ENCODE results near the gene PLPP7. TPM values are rescaled to one million over a fixed set of nuclear protein-coding genes. Genes with fewer than 3 reads are reported as not detected.

Gene PLPP7
- polyA plus RNA-seq, 3 donors, result 1.5 to 5.6 (median 5.6) TPM

GRCh38 chr9:131278702-131279111 is 10.8 kb upstream of the PLPP7 start:
- no peak overlapping the region for H3K27ac ChIP-seq (ENCODE audit: low read depth, low read length)
- WGBS, 3 donors, result 46 to 56% (median 52%) methylated on average over 10 of the region's 10 CpGs

GRCh38 chr9:131279196-131279862 is 10.2 kb upstream of the PLPP7 start:
- no peak overlapping the region for H3K27ac ChIP-seq (ENCODE audit: low read depth, low read length)
- WGBS, 3 donors, result 69 to 83% (median 78%) methylated on average over 8 to 11 of the region's 11 CpGs

GRCh38 chr9:131279863-131280570 is 9.5 kb upstream of the PLPP7 start:
- no peak overlapping the region for H3K27ac ChIP-seq (ENCODE audit: low read depth, low read length)
- WGBS, 3 donors, result 48 to 77% (median 50%) methylated on average over 16 to 19 of the region's 19 CpGs

- no peak overlapping the region for H3K27ac ChIP-seq (ENCODE audit: low read depth, low read length)
- 54 to 88% (median 82%) methylated on average over 3 of the region's 3 CpGs for WGBS, 3 donors
Observed at GRCh38 chr9:131280660-131281059, 8.9 kb upstream of the PLPP7 start.

GRCh38 chr9:131281119-131281965 is 8.2 kb upstream of the PLPP7 start:
- WGBS, 3 donors, result 80 to 90% (median 85%) methylated on average over 17 of the region's 17 CpGs
- H3K27ac ChIP-seq (ENCODE audit: low read depth, low read length), result no peak overlapping the region

DNA sequence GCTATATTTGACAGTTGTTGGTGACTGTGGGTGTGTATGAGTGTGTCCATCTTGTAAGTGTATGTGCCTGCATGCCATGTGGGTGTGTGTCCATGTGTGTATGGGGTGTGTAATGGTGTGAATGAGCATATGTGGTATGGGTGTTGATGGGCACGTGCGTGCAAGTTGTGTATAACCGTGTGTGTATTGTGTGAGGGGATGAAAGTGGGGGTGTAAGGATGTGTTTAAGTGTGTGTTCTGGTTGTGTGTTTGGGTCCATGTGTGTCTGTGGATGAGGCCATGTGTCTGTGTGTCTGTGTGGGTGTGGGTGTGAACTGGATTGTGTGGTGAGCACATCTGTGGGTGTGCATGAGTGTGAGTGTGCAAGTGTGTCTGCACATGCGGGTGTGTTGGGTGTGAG is 7.3 kb upstream of the PLPP7 start:
- H3K27ac ChIP-seq (ENCODE audit: low read depth, low read length), result no peak overlapping the region
- 74 to 76% (median 75%) methylated on average over 4 of the region's 4 CpGs for WGBS, 3 donors

GRCh38 chr9:131282688-131283422 is 6.7 kb upstream of the PLPP7 start:
- whole genome bisulfite sequencing, 3 donors, result 3 to 6% (median 6%) methylated on average over 38 to 61 of the region's 61 CpGs
- no peak overlapping the region for H3K27ac ChIP-seq (ENCODE audit: low read depth, low read length)

DNA sequence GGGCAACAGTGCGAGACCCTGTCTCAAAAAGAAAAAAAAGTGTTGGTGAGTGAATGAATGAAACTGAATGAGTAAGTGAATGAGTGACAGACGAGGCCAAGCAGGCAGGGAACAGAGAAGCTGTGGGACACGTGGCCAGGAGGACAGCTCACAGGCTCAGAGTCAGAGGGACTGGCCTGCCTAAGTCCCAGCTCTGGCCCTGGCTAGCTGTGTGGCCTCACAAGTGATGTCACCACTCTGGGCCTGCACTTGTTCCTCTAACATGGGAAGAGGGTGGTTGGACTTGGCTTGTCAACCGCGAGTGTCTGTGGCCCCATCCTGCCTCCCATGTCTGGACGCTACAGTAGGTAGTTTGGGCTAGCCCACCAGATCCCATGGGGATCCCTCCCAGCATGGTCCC is 4.7 kb upstream of the PLPP7 start:
- 89 to 95% (median 92%) methylated on average over 6 of the region's 6 CpGs for WGBS, 3 donors
- no peak overlapping the region for H3K27ac ChIP-seq (ENCODE audit: low read depth, low read length)

DNA sequence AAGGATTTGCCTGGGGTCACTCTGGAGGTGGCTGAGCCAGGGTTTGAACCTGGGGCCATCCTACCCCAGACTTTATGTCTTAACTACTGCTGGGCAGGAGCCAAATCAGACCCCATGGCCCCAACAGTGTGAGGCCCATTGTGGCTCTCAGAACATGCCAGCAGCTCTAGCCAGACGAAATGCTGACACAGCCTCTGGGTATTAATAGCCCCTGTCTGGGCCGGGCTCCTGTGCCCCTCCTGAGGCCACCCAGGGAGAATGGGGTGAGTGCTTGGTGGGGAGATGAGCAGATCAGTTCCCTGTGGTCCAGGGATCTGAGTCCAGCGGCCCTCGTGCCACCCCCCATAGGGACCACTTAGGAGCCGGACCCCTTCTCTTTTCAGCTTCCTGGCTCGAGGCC is 2.2 kb upstream of the PLPP7 start:
- WGBS, 3 donors, result 88 to 94% (median 89%) methylated on average over 6 of the region's 6 CpGs
- no peak overlapping the region for H3K27ac ChIP-seq (ENCODE audit: low read depth, low read length)

DNA sequence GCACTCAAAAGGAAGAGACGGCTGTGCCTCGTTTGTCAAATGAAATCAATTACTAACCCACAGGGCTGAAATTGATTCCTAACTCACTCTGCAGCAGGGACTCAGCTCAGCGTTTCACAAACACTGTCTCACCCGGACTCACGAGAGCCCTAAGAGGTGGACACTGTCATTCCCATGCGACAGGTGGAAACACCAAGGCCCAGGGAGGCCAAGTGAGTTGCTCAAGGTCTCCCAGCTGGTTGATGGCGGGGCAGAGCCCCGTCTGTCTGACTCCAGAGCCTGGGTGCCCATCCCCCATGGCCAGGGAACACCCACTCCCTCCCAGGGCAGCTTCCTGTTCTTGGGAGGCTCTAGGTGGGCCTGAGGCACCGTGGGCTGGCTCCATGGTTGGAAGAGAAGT is 1.3 kb upstream of the PLPP7 start:
- 69 to 83% (median 78%) methylated on average over 9 of the region's 9 CpGs for WGBS, 3 donors
- no peak overlapping the region for H3K27ac ChIP-seq (ENCODE audit: low read depth, low read length)

DNA sequence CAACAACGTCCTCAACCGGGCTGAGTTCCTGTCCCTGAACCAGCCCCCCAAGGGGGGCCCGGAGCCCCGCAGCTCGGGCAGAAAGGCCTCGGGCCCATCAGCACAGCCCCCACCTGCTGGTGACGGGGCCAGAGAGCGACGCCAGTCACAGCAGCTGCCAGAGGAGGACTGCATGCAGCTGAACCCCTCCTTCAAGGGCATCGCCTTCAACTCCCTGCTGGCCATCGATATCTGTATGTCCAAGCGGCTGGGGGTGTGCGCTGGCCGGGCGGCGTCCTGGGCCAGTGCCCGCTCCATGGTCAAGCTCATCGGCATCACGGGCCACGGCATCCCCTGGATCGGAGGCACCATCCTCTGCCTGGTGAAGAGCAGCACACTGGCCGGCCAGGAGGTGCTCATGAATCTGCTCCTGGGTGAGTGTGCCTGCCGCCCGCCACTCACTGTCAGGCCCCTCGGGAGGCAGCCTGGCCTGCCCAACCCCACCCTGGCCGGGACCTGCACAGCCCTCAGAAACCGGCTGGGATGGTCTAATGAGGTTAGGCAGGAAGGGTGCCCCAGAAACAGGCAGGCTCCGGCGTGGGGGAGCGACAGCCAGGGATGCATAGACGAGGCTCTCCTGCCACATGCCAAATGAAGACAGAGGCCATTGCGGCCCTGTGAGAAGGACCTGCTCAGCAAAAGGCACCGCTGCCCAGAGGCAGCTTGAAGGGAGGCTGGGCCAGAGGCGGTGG is 678 bp downstream of the PLPP7 start:
- H3K27ac ChIP-seq (ENCODE audit: low read depth, low read length), result no peak overlapping the region
- WGBS, 3 donors, result 61 to 78% (median 70%) methylated on average over 34 of the region's 34 CpGs

DNA sequence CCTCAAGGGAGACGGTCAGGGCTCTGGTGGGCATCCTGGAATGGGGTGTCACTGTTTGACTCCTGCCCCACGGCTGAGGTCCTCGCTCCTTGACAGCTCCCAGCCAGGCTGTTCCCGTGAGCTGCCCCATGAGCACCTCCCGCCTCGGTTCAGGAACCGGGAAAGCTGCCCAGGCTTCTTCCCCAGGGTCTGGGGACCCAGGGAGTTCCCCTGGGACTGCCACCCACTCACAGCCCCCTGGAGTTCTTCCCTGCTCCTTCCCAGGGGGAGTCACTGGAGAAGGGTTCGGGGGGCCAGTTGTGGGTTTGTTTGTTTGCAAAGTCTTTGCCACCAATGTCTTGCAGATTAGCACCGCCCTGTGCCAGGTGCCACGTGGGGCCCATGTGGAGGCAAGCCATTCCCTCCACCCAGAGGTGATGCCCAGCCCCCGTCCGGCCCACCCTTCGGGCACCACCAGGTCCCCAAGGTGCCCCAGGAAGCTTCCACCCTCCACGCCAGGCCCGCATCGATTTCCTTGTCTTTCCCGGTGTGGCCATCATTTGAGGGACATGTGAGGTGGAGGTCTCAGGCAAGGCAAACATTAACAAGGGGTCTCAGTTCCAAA is 1.3 kb downstream of the PLPP7 start:
- H3K27ac ChIP-seq (ENCODE audit: low read depth, low read length), result no peak overlapping the region
- WGBS, 3 donors, result 74 to 88% (median 85%) methylated on average over 17 of the region's 17 CpGs

- no peak overlapping the region for H3K27ac ChIP-seq (ENCODE audit: low read depth, low read length)
- 76 to 89% (median 86%) methylated on average over 7 of the region's 7 CpGs for WGBS, 3 donors
Observed at GRCh38 chr9:131291795-131292315, 2.3 kb downstream of the PLPP7 start.

DNA sequence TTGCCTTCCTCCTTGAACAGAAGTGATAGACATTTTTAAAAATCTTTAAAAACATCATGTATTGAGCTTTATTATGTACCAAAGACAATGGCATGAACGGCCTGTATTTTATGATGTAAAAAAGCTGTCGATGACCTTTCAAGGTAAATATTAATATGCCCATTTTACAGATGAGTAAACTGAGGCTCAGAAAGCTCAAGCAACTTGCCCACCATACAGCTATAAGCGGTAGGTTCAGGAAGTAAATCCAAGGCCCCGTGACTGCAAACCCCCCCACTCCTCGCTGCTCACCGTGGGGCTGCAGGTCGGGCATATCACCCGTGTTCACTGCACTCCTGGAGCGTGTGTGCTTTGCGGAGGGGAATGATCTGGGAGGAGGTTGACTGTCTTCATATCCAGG is 3.4 kb downstream of the PLPP7 start:
- no peak overlapping the region for H3K27ac ChIP-seq (ENCODE audit: low read depth, low read length)
- WGBS, 3 donors, result 95 to 96% (median 95%) methylated on average over 10 of the region's 10 CpGs

GRCh38 chr9:131296460-131296859 is 6.9 kb downstream of the PLPP7 start:
- no peak overlapping the region for H3K27ac ChIP-seq (ENCODE audit: low read depth, low read length)
- WGBS, 3 donors, result 78 to 83% (median 83%) methylated on average over 9 of the region's 9 CpGs

DNA sequence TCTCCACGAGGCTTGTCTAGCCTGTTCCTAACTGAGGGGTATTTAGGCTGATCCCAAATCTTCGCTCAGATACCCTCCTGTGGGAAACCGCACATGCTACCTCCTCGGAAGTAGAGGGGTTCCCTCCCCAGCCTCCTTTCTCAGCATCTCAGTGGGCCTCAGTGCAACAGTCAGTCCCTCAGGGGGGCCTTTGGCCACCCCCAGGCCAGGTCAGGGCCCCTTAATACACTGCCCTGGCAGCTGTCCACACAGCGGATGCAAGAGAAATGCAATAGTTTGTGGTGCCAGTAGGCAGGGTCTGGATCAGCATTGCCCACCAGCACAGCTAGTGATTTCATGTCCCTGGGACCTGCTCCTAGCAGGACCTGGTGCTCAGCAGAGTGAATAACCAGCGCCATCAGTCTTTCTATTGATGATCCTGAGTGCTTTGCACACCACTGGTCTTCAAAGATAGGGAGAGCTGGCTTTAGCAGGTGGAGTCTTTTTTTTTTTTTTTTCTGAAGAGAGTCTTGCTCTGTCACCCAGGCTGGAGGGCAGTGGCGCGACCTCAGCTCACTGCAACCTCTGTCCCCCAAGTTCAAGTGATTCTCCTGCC is 7.5 kb downstream of the PLPP7 start:
- H3K27ac ChIP-seq (ENCODE audit: low read depth, low read length), result no peak overlapping the region
- 92 to 93% (median 93%) methylated on average over 8 of the region's 8 CpGs for WGBS, 3 donors

DNA sequence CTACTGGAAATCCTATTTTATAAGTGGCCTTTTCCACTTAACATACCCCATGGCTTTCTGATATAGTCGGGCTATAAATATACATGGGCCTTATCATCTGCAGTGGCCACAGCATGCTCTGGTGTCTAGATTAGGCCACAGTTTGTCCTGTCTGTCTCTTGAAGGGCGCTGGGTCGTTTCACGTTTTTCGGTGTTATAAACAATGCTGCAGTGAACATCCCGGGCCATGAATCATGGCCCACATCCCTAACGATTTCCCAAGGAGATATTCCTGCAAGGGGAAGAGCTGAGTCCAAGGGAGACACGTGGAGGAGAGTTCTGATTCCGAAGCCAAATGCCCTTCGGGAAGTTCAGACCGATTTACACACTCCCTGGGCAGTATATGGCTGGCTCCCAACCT is 8.4 kb downstream of the PLPP7 start:
- WGBS, 3 donors, result 64 to 75% (median 74%) methylated on average over 11 of the region's 11 CpGs
- H3K27ac ChIP-seq (ENCODE audit: low read depth, low read length), result no peak overlapping the region

All from adipose tissue (tissue), 3 donors.